OCI-LY3 (cell line): ENCODE data around the gene TOMM40L.
A peak's percentile ranks its signal among the peaks of the same experiment; 100 is the strongest.

Experiments
- H2AFZ ChIP-seq: fragments of 200-600, 300-600 bp; shearing (Covaris generic); 2 replicates; pipeline ENCODE4 v1.6.0; 2014; ENCODE audit warnings: antibody characterized with exemption, low read depth, low read length
- H3K27ac ChIP-seq: fragments of 200-600, 300-600 bp; sonication (generic); 2 replicates; pipeline ENCODE4 v1.5.1; 2014; ENCODE audit warnings: mild to moderate bottlenecking, low read length, moderate library complexity, mixed read lengths
- H3K27me3 ChIP-seq: fragments of 200-600, 300-600 bp; sonication (generic); 2 replicates; pipeline ENCODE4 v1.6.1; 2014; ENCODE audit warnings: low read depth, low read length, mixed read lengths
- H3K36me3 ChIP-seq: fragments of 200-600, 300-600 bp; sonication (generic); replicated peaks from 2 replicates; pipeline ENCODE3; 2014; ENCODE audit warnings: low read depth, low read length, mixed read lengths
- H3K4me1 ChIP-seq: fragments of 300-600, 200-600 bp; sonication (generic); 2 replicates; pipeline ENCODE4 v1.6.1; 2014; ENCODE audit warnings: low read length, mixed read lengths
- H3K4me2 ChIP-seq: fragments of 200-600, 300-600 bp; sonication (generic); 2 replicates; pipeline ENCODE4 v1.6.1; 2014; ENCODE audit warnings: low read length, mixed read lengths
- H3K4me3 ChIP-seq: fragments of 300-600, 200-600 bp; sonication (generic); 2 replicates; pipeline ENCODE4 v1.5.1; 2014; ENCODE audit warnings: antibody characterized with exemption, mild to moderate bottlenecking, low read length, moderate library complexity
- H3K79me2 ChIP-seq: fragments of 300-600, 200-600 bp; shearing (Covaris generic); 2 replicates; pipeline ENCODE4 v1.6.1; 2014; ENCODE audit warnings: mild to moderate bottlenecking, low read length, mixed read lengths
- H3K9ac ChIP-seq: fragments of 300-600, 200-600 bp; shearing (Covaris generic); 2 replicates; pipeline ENCODE4 v1.6.0; 2014; ENCODE audit warnings: mild to moderate bottlenecking, low read length, moderate library complexity
- H3K9me3 ChIP-seq: fragments of 200-600, 300-600 bp; shearing (Covaris generic); 2 replicates; pipeline ENCODE4 v1.6.1; 2014; ENCODE audit warnings: low read length, mixed read lengths; ENCODE audit not compliant: insufficient read depth
- H4K20me1 ChIP-seq: fragments of 200-600, 300-600 bp; sonication (generic); 2 replicates; pipeline ENCODE4 v1.6.1; 2016; ENCODE audit warnings: low read length, mixed read lengths; ENCODE audit not compliant: insufficient read depth
- CTCF ChIP-seq: fragments of 200-600, 300-600 bp; sonication (generic); IDR thresholded peaks from 2 replicates; pipeline ENCODE4 v1.5.1; 2014; ENCODE audit warnings: antibody characterized with exemption, low read length, low read depth
- EZH2phosphoT487 ChIP-seq: fragments of 200-600 bp; shearing (Covaris generic); IDR thresholded peaks from 2 replicates; pipeline ENCODE4 v1.6.1; 2018; ENCODE audit warnings: antibody characterized with exemption, mixed run types, low read depth

TOMM40L gene

GRCh38 chr1:161228032-161228431 is 2.2 kb downstream of the TOMM40L start:
- H3K27me3 ChIP-seq, result no peaks in the 10 kb centered on the region
- no peak overlapping the region for H2AFZ ChIP-seq
- peaks cover 7% of the 10 kb centered on the region for H3K36me3 ChIP-seq
- no peak for TF ChIP-seq EZH2phosphoT487
- peak overlapping the region; percentile 33; the same call in 1 of the 2 replicates for H3K9ac ChIP-seq
- peaks cover 21% of the 10 kb centered on the region for H3K4me1 ChIP-seq
- no peaks in the 10 kb centered on the region for H4K20me1 ChIP-seq
- no peak overlapping the region for H3K4me3 ChIP-seq
- no peaks in the 10 kb centered on the region for H3K9me3 ChIP-seq
- H3K4me2 ChIP-seq, result peak overlapping the region; percentile 100
- H3K27ac ChIP-seq, result no peak overlapping the region
- peaks cover 6% of the 10 kb centered on the region; the same call in 1 of the 2 replicates for H3K79me2 ChIP-seq

- no peaks in the 10 kb centered on the region for H4K20me1 ChIP-seq
- peaks cover 6% of the 10 kb centered on the region; the same call in 1 of the 2 replicates for H3K79me2 ChIP-seq
- H3K36me3 ChIP-seq, result peaks cover 7% of the 10 kb centered on the region
- peaks cover 21% of the 10 kb centered on the region for H3K4me1 ChIP-seq
- no peak for TF ChIP-seq EZH2phosphoT487
- peak; percentile 27 for TF ChIP-seq CTCF
- H3K4me2 ChIP-seq, result no peak overlapping the region
- H3K9me3 ChIP-seq, result no peaks in the 10 kb centered on the region
- no peaks in the 10 kb centered on the region for H3K27me3 ChIP-seq
- no peak overlapping the region for H3K4me3 ChIP-seq
- no peak overlapping the region for H3K9ac ChIP-seq
- no peak overlapping the region for H3K27ac ChIP-seq
- no peak overlapping the region for H2AFZ ChIP-seq
Measured at GRCh38 chr1:161229896-161230295, 4.0 kb downstream of the TOMM40L start.

- Histone ChIP-seq H3K4me3 (no peak overlapping the region), H4K20me1 (no peaks in the 10 kb centered on the region), H3K36me3 (peaks cover 7% of the 10 kb centered on the region), H3K4me1 (peaks cover 15% of the 10 kb centered on the region), H3K9ac (no peak overlapping the region), H3K9me3 (no peaks in the 10 kb centered on the region), H3K79me2 (peaks cover 6% of the 10 kb centered on the region; the same call in 1 of the 2 replicates), H2AFZ (no peak overlapping the region), H3K4me2 (no peak overlapping the region), H3K27ac (no peak overlapping the region), H3K27me3 (peaks cover 3% of the 10 kb centered on the region; the same call in 1 of the 2 replicates)
- TF ChIP-seq EZH2phosphoT487 (no peak), CTCF (no peak)
Measured at GRCh38 chr1:161230762-161231161, 4.9 kb downstream of the TOMM40L start.

GRCh38 chr1:161233102-161233501 is 7.2 kb downstream of the TOMM40L start:
- Histone ChIP-seq H3K4me3 (no peak overlapping the region), H3K4me2 (no peak overlapping the region), H2AFZ (no peak overlapping the region), H3K27me3 (peaks cover 8% of the 10 kb centered on the region; the same call in 1 of the 2 replicates), H3K9me3 (no peaks in the 10 kb centered on the region), H3K27ac (no peak overlapping the region), H3K4me1 (no peaks in the 10 kb centered on the region), H3K9ac (no peak overlapping the region), H3K79me2 (no peaks in the 10 kb centered on the region), H3K36me3 (peaks cover 7% of the 10 kb centered on the region), H4K20me1 (no peaks in the 10 kb centered on the region)
- TF ChIP-seq CTCF (no peak), EZH2phosphoT487 (no peak)
